Measurements from ENCODE around the gene FBXO10. TPM values are rescaled to one million over a fixed set of nuclear protein-coding genes. Genes with fewer than 3 reads are reported as not detected.

Gene FBXO10
- total and polyA plus RNA-seq, 2 experiments from 2014 or later: 3.4 to 13.4 TPM

DNA sequence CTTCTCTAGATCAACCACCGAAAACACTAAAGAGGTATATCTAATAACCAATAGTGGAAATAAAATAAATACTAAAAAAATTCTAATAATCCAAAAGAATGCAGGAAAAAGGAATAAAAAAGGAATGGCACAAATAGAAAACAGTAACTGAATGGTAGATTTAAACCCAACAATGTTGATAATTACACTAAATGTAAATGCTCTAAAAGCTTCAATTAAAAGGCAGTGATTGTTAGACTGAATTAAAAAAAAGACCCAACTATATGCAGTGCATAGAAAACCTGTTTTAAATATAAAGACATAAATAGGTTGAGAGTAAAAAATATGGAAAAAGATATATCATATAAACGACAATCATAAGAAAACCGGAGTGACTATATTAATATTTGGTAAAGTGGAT lies 101.7 kb downstream of the FBXO10 start:
- peaks cover 33% of the 10 kb centered on the region for H3K9me3 Mint-ChIP-seq
- no peak for DNase-seq (ENCODE audit: low spot score)
- no peak overlapping the region for H3K27ac Mint-ChIP-seq
- Histone ChIP-seq H3K27ac (ENCODE audit: low read depth) (no peak overlapping the region), H3K36me3 (ENCODE audit: insufficient read depth) (no peaks in the 10 kb centered on the region), H3K27me3 (ENCODE audit: insufficient read depth) (no peaks in the 10 kb centered on the region), H3F3A (replicated peaks; ENCODE audit: low read depth) (peaks cover 9% of the 10 kb centered on the region), H4K20me1 (replicated peaks; ENCODE audit: insufficient read depth) (no peaks in the 10 kb centered on the region), H3K4me2 (no peak overlapping the region), H2AFZ (no peak overlapping the region), H3K4me1 (ENCODE audit: insufficient read depth) (peaks cover 8% of the 10 kb centered on the region), H3K4me3 (no peak overlapping the region), H3K79me2 (replicated peaks; ENCODE audit: insufficient read depth) (no peaks in the 10 kb centered on the region), H3K9me2 (ENCODE audit: insufficient read depth) (0 out of 2 replicates have a peak, but pooled peaks cover 6% of the 10 kb centered on the region)
- no peak overlapping the region for H3K4me3 Mint-ChIP-seq
- no peak for ATAC-seq
- peaks cover 21% of the 10 kb centered on the region for H3K4me1 Mint-ChIP-seq
- peaks cover 11% of the 10 kb centered on the region for H3K27me3 Mint-ChIP-seq (ENCODE audit: insufficient read depth, low read depth, poor library complexity)
- H3K36me3 Mint-ChIP-seq (ENCODE audit: low read depth): peaks cover 23% of the 10 kb centered on the region; the same call in 2 of the 3 replicates
- TF ChIP-seq ZNF331 (CRISPR knock-in tag; IDR thresholded peaks at IDR 0.05; ENCODE audit: low read depth): no peak
- no peak for TF ChIP-seq JUNB (IDR thresholded peaks at IDR 0.05; ENCODE audit: unreplicated experiment)
- TF ChIP-seq ZNF114 (CRISPR knock-in tag; IDR thresholded peaks at IDR 0.05): no peak
- no peak for TF ChIP-seq EZH2phosphoT487 (IDR thresholded peaks at IDR 0.05; ENCODE audit: unreplicated experiment)
- TF ChIP-seq EZH2 (IDR thresholded peaks at IDR 0.05; ENCODE audit: low read depth, unreplicated experiment): no peak
- no peak for TF ChIP-seq ETS1 (IDR thresholded peaks at IDR 0.05)
- TF ChIP-seq CREB1 (CRISPR knock-in tag; IDR thresholded peaks at IDR 0.05; ENCODE audit: low read depth): no peak
- no peak for TF ChIP-seq REST (IDR thresholded peaks at IDR 0.05; ENCODE audit: unreplicated experiment)
- no peak for TF ChIP-seq STAT1 (IDR thresholded peaks at IDR 0.05; ENCODE audit: unreplicated experiment)
- TF ChIP-seq, protein P1, sequence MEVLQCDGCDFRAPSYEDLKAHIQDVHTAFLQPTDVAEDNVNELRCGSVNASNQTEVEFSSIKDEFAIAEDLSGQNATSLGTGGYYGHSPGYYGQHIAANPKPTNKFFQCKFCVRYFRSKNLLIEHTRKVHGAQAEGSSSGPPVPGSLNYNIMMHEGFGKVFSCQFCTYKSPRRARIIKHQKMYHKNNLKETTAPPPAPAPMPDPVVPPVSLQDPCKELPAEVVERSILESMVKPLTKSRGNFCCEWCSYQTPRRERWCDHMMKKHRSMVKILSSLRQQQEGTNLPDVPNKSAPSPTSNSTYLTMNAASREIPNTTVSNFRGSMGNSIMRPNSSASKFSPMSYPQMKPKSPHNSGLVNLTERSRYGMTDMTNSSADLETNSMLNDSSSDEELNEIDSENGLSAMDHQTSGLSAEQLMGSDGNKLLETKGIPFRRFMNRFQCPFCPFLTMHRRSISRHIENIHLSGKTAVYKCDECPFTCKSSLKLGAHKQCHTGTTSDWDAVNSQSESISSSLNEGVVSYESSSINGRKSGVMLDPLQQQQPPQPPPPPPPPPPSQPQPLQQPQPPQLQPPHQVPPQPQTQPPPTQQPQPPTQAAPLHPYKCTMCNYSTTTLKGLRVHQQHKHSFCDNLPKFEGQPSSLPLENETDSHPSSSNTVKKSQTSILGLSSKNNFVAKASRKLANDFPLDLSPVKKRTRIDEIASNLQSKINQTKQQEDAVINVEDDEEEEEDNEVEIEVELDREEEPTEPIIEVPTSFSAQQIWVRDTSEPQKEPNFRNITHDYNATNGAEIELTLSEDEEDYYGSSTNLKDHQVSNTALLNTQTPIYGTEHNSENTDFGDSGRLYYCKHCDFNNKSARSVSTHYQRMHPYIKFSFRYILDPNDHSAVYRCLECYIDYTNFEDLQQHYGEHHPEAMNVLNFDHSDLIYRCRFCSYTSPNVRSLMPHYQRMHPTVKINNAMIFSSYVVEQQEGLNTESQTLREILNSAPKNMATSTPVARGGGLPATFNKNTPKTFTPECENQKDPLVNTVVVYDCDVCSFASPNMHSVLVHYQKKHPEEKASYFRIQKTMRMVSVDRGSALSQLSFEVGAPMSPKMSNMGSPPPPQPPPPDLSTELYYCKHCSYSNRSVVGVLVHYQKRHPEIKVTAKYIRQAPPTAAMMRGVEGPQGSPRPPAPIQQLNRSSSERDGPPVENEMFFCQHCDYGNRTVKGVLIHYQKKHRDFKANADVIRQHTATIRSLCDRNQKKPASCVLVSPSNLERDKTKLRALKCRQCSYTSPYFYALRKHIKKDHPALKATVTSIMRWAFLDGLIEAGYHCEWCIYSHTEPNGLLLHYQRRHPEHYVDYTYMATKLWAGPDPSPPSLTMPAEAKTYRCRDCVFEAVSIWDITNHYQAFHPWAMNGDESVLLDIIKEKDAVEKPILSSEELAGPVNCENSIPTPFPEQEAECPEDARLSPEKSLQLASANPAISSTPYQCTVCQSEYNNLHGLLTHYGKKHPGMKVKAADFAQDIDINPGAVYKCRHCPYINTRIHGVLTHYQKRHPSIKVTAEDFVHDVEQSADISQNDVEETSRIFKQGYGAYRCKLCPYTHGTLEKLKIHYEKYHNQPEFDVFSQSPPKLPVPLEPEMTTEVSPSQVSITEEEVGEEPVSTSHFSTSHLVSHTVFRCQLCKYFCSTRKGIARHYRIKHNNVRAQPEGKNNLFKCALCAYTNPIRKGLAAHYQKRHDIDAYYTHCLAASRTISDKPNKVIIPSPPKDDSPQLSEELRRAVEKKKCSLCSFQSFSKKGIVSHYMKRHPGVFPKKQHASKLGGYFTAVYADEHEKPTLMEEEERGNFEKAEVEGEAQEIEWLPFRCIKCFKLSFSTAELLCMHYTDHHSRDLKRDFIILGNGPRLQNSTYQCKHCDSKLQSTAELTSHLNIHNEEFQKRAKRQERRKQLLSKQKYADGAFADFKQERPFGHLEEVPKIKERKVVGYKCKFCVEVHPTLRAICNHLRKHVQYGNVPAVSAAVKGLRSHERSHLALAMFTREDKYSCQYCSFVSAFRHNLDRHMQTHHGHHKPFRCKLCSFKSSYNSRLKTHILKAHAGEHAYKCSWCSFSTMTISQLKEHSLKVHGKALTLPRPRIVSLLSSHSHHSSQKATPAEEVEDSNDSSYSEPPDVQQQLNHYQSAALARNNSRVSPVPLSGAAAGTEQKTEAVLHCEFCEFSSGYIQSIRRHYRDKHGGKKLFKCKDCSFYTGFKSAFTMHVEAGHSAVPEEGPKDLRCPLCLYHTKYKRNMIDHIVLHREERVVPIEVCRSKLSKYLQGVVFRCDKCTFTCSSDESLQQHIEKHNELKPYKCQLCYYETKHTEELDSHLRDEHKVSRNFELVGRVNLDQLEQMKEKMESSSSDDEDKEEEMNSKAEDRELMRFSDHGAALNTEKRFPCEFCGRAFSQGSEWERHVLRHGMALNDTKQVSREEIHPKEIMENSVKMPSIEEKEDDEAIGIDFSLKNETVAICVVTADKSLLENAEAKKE (CRISPR knock-in tag; IDR thresholded peaks at IDR 0.05): no peak
- no peak for TF ChIP-seq CTCF (conservative IDR thresholded peaks at IDR 0.05; ENCODE audit: low read depth in 2 of 2)
- TF ChIP-seq POLR2AphosphoS5 (IDR thresholded peaks at IDR 0.05; ENCODE audit: low read depth): no peak
- no peak for TF ChIP-seq NANOG (IDR thresholded peaks at IDR 0.05; ENCODE audit: borderline replicate concordance)

All from GM23338 (cell line).